WI38 (cell line): ENCODE measurements around the gene TNNT1.

Source experiments
- H3K4me3 ChIP-seq: 2 replicates; pipeline ENCODE4 v1.5.1; 2011; ENCODE audit warnings: low read depth, mild to moderate bottlenecking, control low read depth, low read length
- CTCF ChIP-seq: IDR thresholded peaks from 2 replicates; pipeline ENCODE4 v1.5.1; 2012; ENCODE audit warnings: low read depth, mild to moderate bottlenecking, control low read depth, low read length

The TNNT1 gene

GRCh38 chr19:55186080-55186479, 37.1 kb upstream of the TNNT1 start:
- H3K4me3 ChIP-seq = no peak overlapping the region
- no peak for TF ChIP-seq CTCF

DNA sequence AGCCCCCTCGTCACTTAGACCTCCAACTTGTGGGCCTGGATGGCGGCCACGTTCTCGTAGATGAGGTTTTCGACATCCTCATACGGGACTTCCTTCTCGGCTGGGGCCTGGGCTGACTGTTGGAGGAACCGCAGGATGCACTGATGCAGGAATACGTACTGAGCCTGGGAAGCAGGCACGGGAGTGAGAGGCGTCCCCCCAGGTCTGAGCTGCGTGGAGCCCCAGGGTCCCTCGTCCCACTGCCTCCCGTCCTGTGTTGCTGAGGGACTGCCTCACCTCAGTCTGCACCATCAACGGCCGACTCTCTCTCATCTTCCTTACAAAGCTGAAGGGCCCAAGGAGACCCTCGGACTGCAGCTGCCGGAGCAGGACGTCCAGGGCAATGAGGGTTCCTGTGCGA, 32.7 kb upstream of the TNNT1 start:
- no peak for TF ChIP-seq CTCF
- H3K4me3 ChIP-seq = no peak overlapping the region

DNA sequence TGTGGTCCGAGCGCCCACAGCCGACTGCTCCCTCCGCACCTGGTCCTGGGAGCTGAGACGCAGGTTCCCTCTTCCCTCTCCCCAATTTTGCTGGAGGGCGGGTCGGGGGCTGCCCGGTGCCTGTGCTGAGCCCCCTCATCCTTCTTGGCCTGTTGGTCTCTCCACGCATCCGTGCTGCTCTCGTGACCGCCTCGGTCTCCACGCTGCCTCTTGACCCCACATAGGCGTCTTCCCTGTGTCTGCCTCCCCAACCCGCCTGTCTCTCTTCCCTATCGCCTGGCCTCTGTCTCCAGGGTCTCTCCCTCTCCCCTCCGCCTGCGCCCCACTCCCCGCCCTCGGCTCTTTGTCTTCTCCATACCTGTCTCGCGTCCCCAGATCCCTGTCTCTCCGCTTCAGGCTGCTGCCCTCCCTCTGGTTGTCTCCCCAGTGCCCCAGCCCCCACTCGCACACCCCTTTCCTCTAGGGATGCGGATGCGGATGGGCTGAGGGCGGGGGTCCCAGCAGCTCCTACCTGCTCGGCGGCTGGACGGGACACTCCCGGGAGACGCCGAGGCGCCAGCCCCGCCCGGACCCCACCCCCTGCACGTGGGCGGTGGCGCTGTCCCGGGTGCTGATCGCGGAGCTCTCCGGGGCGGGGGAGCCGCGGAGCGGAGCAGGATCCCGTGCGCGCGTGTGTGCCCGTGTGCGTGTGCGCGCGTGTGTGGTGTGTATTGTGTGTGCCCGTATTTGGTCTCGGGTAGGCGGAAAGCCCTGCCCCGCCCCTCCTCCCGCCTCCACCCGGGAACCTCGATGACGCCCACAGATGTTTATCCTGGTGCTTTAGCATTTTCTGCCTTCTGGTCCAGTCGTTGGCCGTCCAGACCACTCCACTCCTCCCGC, 30.8 kb upstream of the TNNT1 start, which contains the start of gene SYT5:
TSS of gene SYT5 (minus strand) at position 684 of the 879 bp plus-strand sequence. CDS start 1,248 bp downstream, outside the sequence.
- TF ChIP-seq CTCF = no peak
- peak within 1 kb of the TSS; percentile 44 for H3K4me3 ChIP-seq

GRCh38 chr19:55178781-55179599, 30.0 kb upstream of the TNNT1 start:
- H3K4me3 ChIP-seq = peak overlapping the region; percentile 44
- no peak for TF ChIP-seq CTCF

DNA sequence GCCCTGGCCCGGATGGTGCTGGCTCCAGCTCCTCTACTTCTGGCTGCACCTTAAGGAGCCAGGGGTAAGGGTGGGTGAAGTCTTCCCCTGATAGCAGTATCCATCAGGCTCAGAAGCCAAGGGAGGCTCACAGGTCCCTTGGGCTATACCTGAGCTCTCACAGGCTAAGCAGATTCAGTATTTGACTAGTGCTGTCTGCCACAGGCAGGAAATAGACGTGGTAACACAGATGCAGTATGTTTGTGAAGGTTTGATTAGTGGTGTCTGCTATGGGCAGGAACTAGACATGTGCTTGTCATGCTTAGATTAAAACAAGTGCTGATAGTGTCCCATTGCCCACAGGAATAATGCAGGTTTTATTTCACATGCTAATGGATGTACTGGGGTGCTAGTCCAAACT, 27.1 kb upstream of the TNNT1 start:
- H3K4me3 ChIP-seq = no peak overlapping the region
- TF ChIP-seq CTCF = no peak

DNA sequence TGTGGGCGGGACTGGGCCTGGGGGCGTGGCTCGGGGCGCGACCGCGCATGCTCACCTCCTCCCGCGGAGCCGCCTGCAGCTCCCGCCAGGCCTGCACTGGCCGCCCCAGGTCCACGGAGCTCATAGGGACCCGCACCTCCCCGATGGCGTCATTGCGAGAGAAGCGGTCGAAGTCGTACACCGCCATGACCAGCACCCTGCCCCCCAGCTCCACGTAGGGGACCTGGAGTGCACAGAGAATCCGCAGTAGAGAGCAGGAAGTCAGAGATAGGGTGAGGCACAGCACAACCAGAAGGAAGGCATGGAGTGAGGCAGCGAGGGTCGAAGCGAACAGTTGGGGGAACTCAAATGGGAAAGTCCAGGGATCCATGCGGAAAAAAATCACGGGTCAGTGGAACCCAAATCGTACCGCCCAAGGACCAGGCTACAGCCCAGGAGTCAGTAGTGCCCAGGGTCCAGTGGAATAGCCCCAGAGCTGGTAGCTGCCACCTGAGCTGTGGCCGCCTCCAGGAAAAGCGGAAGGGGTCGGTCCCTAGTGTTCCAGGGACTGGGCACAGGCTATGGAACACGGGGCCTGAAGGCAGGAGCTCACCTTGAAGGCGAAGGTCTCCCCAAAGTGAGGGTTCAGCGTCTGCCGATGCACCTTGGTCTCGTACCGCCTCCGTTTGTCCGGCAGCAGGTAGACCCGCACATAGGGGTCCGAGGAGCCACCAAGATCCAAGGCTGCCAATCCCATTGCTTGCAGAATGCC, 26.3 kb upstream of the TNNT1 start:
- TF ChIP-seq CTCF = no peak

More for the DNA sequence above, 26.3 kb upstream of the TNNT1 start:
- H3K4me3 ChIP-seq = no peak overlapping the region
